Measurements from ENCODE around the gene ARHGEF3.

ARHGEF3 gene

DNA sequence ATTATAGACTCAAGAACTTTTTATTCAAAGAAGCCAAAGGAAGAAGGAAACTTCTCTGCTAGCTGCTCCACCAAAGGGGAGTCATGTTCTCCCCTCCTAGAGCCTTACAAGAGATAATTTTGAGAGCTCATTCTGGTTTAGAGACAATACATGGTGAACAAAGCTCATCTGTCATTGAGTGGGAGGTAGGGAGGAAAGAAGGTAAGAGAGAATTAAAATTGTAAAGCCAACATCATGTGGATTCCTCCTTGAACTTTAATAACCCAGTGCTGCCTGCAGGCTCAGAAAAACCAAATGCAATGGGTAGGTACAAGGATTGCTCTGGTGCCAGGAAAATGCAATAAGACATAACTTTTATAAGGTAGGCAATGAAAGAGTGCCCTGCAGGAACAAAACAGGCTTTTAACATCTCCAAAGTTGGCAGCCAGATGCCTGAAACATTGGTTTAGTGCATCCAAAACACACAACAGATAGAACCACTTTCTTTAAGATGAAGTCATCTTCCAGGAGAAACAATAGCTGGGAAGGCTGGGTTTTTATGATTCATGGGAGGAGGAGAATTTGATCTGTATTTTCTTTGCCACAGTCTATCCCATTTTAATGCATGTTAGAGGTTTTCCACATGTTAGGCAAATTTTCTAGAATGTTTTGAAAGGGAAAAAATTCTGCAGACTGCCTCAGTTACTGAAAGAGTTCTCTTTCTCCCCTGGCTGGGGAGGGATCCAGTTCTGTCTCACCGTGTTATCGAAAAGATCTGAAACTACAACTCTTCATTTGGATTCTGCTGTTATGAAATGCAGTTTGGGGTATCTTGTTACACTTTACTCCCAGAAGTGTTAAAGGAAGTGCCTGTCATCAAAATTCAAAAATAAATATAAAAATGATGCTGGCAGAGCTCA is 11.3 kb upstream of the ARHGEF3 start:
- Mint-ChIP-seq H3K27me3 (no peaks in the 10 kb centered on the region), H3K27ac (no peak overlapping the region), H3K4me3 (no peak overlapping the region), H3K4me1 (peaks cover 3% of the 10 kb centered on the region), H3K9me3 (no peaks in the 10 kb centered on the region), H3K36me3 (no peaks in the 10 kb centered on the region)
- no peak for DNase-seq (ENCODE audit: low spot score in 2 of 2)
- ATAC-seq (ENCODE audit: low read depth) = no peak

DNA sequence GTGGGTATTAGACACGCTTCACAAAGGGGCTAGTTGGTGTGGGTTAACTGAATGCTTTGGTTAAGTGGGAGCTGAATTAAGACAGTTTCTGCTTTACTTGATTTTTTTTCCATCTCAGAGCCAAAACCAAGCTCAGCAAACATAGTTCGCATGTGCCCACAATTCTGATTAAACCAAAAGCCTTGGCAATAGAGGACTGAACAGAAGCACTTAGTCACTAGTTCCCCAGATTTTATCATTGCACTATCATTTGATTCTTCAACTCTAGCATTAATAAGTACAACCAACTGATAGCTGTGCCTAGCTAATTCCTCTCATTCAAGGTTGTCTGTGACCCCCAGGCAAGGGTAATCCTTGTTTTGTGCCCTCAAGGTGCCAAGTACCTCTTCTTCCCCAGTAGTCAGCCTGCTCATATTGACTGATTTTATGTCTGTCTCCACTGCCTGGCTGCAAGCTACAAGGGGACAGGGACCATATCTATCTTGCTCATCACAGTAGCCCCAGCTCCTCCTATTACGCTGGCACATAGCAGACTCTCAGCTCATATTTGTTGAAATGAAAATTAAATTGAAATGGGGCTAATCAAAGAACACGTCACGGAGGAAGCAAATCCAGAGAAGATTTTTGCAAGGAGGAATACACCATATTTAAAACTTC is 9.9 kb upstream of the ARHGEF3 start:
- Mint-ChIP-seq H3K27ac (no peak overlapping the region), H3K4me3 (no peak overlapping the region), H3K4me1 (peaks cover 3% of the 10 kb centered on the region), H3K27me3 (no peaks in the 10 kb centered on the region), H3K36me3 (no peaks in the 10 kb centered on the region), H3K9me3 (no peaks in the 10 kb centered on the region)
- no peak for ATAC-seq (ENCODE audit: low read depth)
- DNase-seq (ENCODE audit: low spot score in 2 of 2) = no peak

DNA sequence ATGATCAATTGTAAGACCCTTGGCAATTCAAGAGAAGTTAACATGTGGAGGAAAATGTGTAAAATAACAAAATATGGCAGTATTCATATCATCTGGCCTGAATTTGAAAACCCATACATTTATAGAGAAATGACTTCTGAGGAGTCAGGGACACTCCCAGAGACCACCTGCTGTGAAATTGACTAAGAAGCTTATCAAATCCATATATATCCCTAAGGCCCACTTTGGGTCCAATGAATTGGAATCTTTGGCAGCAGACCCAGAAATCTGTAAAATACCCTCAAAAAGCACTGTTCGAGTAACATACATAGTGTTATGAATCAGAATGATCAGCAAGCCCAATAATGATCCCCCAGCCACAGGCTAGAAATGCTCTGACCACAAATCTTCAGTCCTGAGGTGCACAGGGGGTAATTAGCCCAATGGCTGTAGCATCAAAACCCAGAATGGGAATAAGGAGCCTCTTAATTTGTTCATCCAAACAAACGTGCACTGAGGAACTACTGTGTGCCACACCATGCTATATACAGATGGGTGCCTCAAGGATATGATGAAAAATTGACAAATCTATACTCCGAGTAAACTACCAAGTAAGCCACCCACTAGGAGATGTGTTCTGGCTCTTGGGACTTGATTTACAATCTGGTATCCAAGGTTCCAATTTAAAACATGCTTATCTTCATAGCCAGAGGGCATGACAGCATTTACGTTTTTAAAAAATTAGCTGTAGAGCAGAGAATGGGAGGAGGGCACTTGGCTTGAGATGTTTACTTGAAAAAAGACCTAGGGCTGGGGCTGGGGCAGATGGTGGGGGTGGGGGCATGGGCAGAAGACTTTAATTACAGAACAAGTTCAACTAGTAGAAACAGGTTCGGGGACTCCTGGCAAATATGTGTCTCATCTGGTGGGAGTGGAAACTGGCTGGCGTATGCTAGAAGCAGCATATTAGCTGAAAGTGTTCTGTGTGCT is 9.1 kb upstream of the ARHGEF3 start:
- DNase-seq (ENCODE audit: low spot score in 2 of 2) (no peak), ATAC-seq (ENCODE audit: low read depth) (no peak)
- Mint-ChIP-seq H3K27ac (no peak overlapping the region), H3K36me3 (no peaks in the 10 kb centered on the region), H3K9me3 (no peaks in the 10 kb centered on the region), H3K4me3 (no peak overlapping the region), H3K27me3 (no peaks in the 10 kb centered on the region), H3K4me1 (peaks cover 3% of the 10 kb centered on the region)

DNA sequence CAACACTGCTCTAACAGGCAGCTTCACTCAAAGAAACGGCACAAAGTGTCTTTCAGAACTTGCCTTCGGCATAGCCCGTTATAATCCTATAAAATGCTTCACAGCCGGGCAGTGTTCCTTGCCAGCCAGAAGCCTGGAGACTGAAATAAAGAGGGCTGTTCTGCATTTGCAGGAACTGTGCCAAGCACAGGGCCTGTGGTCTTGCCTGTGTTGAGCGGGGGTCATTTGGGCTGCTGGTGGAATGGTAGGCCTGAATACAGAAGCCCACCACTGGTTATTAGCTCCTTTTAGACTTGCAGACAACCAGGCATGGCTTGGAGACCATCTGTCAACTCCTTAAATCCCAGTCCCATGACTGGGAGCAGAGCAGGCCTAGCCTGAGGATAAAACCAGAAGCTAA is 4.7 kb upstream of the ARHGEF3 start:
- H3K27me3 Mint-ChIP-seq = no peaks in the 10 kb centered on the region
- H3K9me3 Mint-ChIP-seq = no peaks in the 10 kb centered on the region
- ATAC-seq (ENCODE audit: low read depth) = no peak
- H3K4me1 Mint-ChIP-seq = peaks cover 4% of the 10 kb centered on the region
- H3K27ac Mint-ChIP-seq = no peak overlapping the region
- no peaks in the 10 kb centered on the region for H3K36me3 Mint-ChIP-seq
- no peak for DNase-seq (ENCODE audit: low spot score in 2 of 2)
- no peak overlapping the region for H3K4me3 Mint-ChIP-seq

DNA sequence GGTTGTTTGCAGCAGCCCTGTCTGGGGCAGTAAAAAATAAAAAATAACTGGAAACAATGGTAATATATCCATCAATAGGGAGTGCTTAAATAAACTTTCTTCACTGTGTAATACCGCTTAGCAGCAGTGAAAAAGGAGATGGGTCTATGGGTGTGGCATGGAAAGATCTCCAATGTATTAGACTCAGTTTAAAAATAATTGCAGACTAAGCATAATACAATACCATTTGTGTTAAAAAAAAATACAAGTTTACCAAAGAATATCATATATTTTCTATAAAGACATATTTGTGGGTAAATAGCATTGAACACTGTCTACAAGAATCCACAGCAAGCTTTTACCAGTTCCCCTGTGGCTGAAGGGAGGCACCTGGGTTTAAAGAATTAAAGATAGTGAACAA is 1.0 kb upstream of the ARHGEF3 start:
- ATAC-seq (ENCODE audit: low read depth) (no peak), DNase-seq (ENCODE audit: low spot score in 2 of 2) (no peak)
- Mint-ChIP-seq H3K27ac (no peak overlapping the region), H3K36me3 (no peaks in the 10 kb centered on the region), H3K27me3 (no peaks in the 10 kb centered on the region), H3K9me3 (no peaks in the 10 kb centered on the region), H3K4me1 (peaks cover 19% of the 10 kb centered on the region), H3K4me3 (peak overlapping the region; percentile 93)

DNA sequence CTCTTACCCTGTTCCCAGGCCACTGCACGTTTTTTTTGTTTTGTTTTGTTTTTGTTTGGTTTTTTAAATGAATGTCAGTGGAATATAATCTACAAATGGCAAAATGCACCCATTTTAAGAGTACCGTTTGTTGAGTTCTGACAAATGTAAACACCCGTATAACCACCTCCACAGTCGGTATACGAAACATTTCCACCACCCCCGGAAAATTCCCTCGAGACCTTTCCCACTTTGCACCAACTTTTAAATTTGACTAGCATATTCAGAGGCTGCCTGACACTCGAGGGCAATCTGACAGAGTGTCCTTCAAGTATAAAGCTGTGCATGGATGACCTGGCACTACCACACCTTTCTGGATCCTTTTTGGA is 613 bp upstream of the ARHGEF3 start:
- H3K4me3 Mint-ChIP-seq = peak overlapping the region; percentile 93
- no peaks in the 10 kb centered on the region for H3K36me3 Mint-ChIP-seq
- no peaks in the 10 kb centered on the region for H3K9me3 Mint-ChIP-seq
- H3K4me1 Mint-ChIP-seq = peaks cover 19% of the 10 kb centered on the region
- H3K27me3 Mint-ChIP-seq = no peaks in the 10 kb centered on the region
- no peak overlapping the region for H3K27ac Mint-ChIP-seq
- DNase-seq (ENCODE audit: low spot score in 2 of 2) (no peak), ATAC-seq (ENCODE audit: low read depth) (no peak)

DNA sequence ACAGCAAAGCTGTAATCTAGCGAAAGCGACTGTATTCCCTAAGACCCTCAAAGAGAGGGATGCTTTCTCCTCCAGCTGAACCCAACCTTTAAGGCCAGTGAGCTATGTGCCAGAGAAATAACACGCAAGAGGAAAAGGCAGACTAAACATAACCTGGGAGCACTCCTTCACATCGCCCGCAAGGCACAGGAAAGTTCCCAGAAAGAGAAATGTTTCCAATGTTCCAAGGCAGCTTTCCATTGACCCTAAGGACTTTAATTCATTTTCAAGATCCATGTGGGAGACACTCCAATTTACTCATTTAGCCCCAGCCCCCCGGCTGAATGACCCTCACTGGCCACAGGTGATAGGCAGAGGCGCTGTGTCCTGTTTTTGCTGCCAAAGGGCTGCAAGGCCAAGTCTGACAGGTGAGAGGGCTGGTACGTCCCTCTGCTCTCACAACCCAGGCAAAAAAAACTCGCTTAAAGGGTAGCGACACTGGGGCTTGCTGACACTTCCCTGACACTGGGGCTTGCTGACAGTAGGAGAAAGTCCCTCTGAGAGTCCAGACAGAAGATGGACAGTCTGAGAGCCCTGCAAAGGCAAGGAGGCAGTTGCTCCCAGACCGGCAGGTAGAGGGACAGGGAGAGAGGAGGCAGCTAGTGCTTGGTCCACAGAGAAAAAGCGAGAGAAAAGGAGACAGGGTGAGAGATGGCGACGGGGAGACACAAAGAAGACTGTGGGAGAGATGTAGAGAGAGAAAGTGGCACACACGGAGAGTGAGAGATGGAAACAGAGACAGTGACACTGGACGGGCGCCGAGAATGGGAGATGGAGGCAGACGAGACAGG is 702 bp downstream of the ARHGEF3 start:
- Mint-ChIP-seq H3K4me1 (peaks cover 19% of the 10 kb centered on the region), H3K27me3 (no peaks in the 10 kb centered on the region), H3K27ac (peak overlapping the region; percentile 53), H3K9me3 (no peaks in the 10 kb centered on the region), H3K4me3 (peak overlapping the region; percentile 93), H3K36me3 (no peaks in the 10 kb centered on the region)
- peak; percentile 18 for ATAC-seq (ENCODE audit: low read depth)
- DNase-seq (ENCODE audit: low spot score in 2 of 2) = peak; percentile 23 to 43

DNA sequence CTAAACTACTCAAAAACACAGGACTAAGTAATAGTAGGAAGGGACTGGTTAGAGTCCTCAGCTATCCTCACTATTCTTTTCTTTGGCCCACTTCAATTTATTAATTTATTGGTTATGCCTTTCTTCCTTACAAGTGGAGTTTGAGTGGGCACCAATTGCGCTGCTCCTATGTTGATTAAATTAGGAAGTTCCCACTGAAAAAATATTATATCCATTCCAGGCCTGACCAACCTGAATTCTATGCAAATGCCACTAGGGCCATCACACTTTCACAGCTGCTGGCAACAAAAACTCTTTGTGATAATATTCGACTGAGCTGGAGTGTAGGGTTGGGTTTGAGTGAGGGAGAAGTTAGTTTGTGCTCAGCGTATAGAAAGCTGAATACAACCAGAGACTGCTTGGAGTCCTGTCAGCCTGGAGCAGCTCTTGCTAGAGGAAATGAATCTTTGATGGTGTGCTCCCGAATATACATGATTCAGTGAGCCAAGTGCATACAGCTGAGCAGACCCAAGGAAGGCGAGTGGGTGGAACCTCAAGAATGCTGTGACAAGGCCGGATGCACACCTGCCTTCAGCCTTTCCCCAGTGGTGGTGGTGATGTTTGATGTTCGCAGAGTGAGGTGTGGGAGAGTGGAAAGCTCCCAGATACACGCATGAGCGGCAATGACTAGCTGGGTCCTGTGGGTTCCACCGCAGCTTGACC is 1.5 kb downstream of the ARHGEF3 start:
- peak; percentile 19 for ATAC-seq (ENCODE audit: low read depth)
- Mint-ChIP-seq H3K36me3 (no peaks in the 10 kb centered on the region), H3K9me3 (no peaks in the 10 kb centered on the region), H3K27me3 (no peaks in the 10 kb centered on the region), H3K27ac (peak overlapping the region; percentile 53), H3K4me1 (peaks cover 22% of the 10 kb centered on the region), H3K4me3 (peak overlapping the region; percentile 93)
- DNase-seq (ENCODE audit: low spot score in 2 of 2) = peak; percentile 18 to 22

DNA sequence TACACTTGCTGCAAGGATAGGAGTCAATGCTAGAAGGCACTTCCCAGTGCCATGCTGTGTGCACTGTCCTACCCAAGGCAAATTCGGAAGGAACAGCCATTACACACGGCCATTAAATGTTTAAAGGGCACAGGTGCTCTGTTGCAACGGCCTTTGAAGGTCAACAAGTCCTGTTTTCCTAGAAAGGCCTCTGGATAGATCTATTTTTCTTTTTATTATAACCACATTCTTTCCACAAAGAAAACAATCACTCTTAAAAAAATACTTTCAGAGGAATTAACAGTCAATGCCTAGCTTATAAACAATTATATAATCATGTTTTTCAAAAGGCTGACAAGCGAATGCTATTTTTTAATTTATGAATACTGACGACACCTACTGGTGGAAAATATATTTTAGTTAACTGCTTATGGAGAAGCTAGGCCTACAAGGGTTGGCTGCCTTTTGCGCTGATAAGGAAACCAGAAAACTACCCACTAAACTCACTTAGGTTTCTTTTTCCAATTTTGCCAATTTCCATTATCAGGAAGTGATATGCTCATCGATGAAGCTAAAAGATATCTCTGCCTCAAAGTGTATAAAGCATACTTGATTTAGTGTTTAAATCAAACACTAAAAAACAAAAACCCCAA is 2.4 kb downstream of the ARHGEF3 start:
- Mint-ChIP-seq H3K36me3 (no peaks in the 10 kb centered on the region), H3K9me3 (no peaks in the 10 kb centered on the region), H3K27ac (peak overlapping the region; percentile 53), H3K4me3 (peak overlapping the region; percentile 62), H3K4me1 (peaks cover 22% of the 10 kb centered on the region), H3K27me3 (no peaks in the 10 kb centered on the region)
- peak in 1 of 2 donors; percentile 72 for DNase-seq (ENCODE audit: low spot score in 2 of 2)
- peak; percentile 10 for ATAC-seq (ENCODE audit: low read depth)

DNA sequence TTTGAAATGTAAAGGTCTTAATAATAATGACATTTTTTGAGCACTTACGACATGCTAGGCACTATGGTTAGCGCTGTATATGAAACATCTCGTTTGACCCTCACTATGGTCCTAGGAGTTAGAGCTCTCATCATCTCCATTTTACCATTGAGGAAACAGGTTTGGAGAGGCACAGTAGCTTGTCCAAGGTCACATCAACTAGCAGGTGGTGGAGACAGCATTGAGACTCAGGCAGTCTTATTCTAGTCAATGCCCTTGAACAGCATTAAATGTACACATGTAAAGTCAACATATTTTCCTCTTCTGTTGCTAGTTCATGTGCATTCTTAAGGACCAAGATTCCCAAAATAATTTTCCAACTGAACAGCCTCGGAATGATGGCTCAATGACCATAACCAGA is 4.8 kb downstream of the ARHGEF3 start:
- ATAC-seq (ENCODE audit: low read depth) = no peak
- Mint-ChIP-seq H3K36me3 (peaks cover 3% of the 10 kb centered on the region), H3K4me1 (peaks cover 21% of the 10 kb centered on the region), H3K9me3 (no peaks in the 10 kb centered on the region), H3K27me3 (no peaks in the 10 kb centered on the region), H3K4me3 (no peak overlapping the region), H3K27ac (no peak overlapping the region)
- DNase-seq (ENCODE audit: low spot score in 2 of 2) = no peak

DNA sequence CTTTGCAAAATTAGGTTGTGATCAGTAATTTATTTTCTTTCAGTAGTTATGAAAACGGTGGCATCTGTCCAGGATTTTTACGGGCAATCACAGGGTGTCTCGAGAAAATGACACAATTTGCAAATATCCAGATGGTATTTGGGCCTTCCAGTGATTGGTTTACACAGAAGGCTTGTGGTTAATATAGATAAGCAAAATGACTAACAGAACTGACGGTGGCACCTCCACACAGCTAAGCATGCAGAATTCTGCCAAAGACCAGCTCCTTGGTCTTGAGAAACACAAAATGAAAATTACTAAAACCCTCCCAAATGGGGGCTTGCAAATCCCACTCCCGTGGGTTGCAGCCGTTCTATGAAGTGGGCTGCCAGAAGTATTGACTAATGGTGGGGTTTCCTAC is 5.5 kb downstream of the ARHGEF3 start:
- H3K4me1 Mint-ChIP-seq = peaks cover 18% of the 10 kb centered on the region
- peaks cover 3% of the 10 kb centered on the region for H3K36me3 Mint-ChIP-seq
- ATAC-seq (ENCODE audit: low read depth) (no peak), DNase-seq (ENCODE audit: low spot score in 2 of 2) (no peak)
- H3K9me3 Mint-ChIP-seq = no peaks in the 10 kb centered on the region
- H3K27ac Mint-ChIP-seq = no peak overlapping the region
- H3K27me3 Mint-ChIP-seq = no peaks in the 10 kb centered on the region
- H3K4me3 Mint-ChIP-seq = no peak overlapping the region

DNA sequence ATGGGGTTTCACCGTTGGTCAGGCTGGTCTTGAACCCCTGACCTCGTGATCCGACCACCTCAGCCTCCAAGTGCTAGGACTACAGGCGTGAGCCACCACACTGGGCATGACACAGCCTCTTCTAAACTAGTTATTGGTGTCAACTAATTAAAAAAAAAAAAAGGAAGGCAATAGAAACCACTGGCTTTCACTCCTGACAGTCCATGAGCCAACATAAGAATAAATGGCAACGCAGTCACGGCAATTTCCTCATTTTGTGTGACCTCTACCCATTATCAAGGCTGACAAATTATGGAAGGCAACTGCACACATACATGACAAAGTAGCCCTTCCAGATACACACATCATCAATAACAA is 5.9 kb downstream of the ARHGEF3 start:
- no peaks in the 10 kb centered on the region for H3K27me3 Mint-ChIP-seq
- no peak overlapping the region for H3K4me3 Mint-ChIP-seq
- H3K27ac Mint-ChIP-seq = no peak overlapping the region
- ATAC-seq (ENCODE audit: low read depth) (no peak), DNase-seq (ENCODE audit: low spot score in 2 of 2) (no peak)
- H3K36me3 Mint-ChIP-seq = peaks cover 3% of the 10 kb centered on the region
- H3K9me3 Mint-ChIP-seq = no peaks in the 10 kb centered on the region
- peaks cover 19% of the 10 kb centered on the region for H3K4me1 Mint-ChIP-seq

Measured in memory B cell (primary cell).